Measurements from ENCODE around the gene CACNA2D1. TPM values are rescaled to one million over a fixed set of nuclear protein-coding genes. Genes with fewer than 3 reads are reported as not detected.

The CACNA2D1 gene
- total RNA-seq, 1 donor = 63.5 TPM

- no peak overlapping the region for H3K4me3 ChIP-seq (ENCODE audit: low read depth, low read length)
- TF ChIP-seq, protein P1, sequence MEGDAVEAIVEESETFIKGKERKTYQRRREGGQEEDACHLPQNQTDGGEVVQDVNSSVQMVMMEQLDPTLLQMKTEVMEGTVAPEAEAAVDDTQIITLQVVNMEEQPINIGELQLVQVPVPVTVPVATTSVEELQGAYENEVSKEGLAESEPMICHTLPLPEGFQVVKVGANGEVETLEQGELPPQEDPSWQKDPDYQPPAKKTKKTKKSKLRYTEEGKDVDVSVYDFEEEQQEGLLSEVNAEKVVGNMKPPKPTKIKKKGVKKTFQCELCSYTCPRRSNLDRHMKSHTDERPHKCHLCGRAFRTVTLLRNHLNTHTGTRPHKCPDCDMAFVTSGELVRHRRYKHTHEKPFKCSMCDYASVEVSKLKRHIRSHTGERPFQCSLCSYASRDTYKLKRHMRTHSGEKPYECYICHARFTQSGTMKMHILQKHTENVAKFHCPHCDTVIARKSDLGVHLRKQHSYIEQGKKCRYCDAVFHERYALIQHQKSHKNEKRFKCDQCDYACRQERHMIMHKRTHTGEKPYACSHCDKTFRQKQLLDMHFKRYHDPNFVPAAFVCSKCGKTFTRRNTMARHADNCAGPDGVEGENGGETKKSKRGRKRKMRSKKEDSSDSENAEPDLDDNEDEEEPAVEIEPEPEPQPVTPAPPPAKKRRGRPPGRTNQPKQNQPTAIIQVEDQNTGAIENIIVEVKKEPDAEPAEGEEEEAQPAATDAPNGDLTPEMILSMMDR (IDR thresholded peaks at IDR 0.05; ENCODE audit: insufficient read depth, low read depth, low read length) = no peak
- DNase-seq (ENCODE audit: low read depth) = no peak
Measured at GRCh38 chr7:82384779-82385178, 58.8 kb downstream of the CACNA2D1 start.

- H3K4me3 ChIP-seq (ENCODE audit: low read depth, low read length) = no peak overlapping the region
- DNase-seq (ENCODE audit: low read depth) = no peak
- TF ChIP-seq, protein P1 (IDR thresholded peaks at IDR 0.05; ENCODE audit: insufficient read depth, low read depth, low read length) = no peak
Measured at GRCh38 chr7:82384051-82384464, 59.5 kb downstream of the CACNA2D1 start.

GRCh38 chr7:82382276-82382675, 61.3 kb downstream of the CACNA2D1 start:
- no peak for DNase-seq (ENCODE audit: low read depth)

GRCh38 chr7:82376739-82377138, 66.8 kb downstream of the CACNA2D1 start:
- TF ChIP-seq, protein P1 (IDR thresholded peaks at IDR 0.05; ENCODE audit: insufficient read depth, low read depth, low read length) = no peak
- no peak overlapping the region for H3K4me3 ChIP-seq (ENCODE audit: low read depth, low read length)
- DNase-seq (ENCODE audit: low read depth) = no peak

More at GRCh38 chr7:82382276-82382675, 61.3 kb downstream of the CACNA2D1 start:
- H3K4me3 ChIP-seq (ENCODE audit: low read depth, low read length) = no peak overlapping the region
- TF ChIP-seq, protein P1 (IDR thresholded peaks at IDR 0.05; ENCODE audit: insufficient read depth, low read depth, low read length) = no peak

- no peak overlapping the region for H3K4me3 ChIP-seq (ENCODE audit: low read depth, low read length)
- no peak for DNase-seq (ENCODE audit: low read depth)
- TF ChIP-seq, protein P1 (IDR thresholded peaks at IDR 0.05; ENCODE audit: insufficient read depth, low read depth, low read length) = no peak
Measured at GRCh38 chr7:82375713-82376112, 67.9 kb downstream of the CACNA2D1 start.

GRCh38 chr7:82375129-82375528, 68.4 kb downstream of the CACNA2D1 start:
- no peak overlapping the region for H3K4me3 ChIP-seq (ENCODE audit: low read depth, low read length)
- DNase-seq (ENCODE audit: low read depth) = no peak
- TF ChIP-seq, protein P1 (IDR thresholded peaks at IDR 0.05; ENCODE audit: insufficient read depth, low read depth, low read length) = no peak

DNA sequence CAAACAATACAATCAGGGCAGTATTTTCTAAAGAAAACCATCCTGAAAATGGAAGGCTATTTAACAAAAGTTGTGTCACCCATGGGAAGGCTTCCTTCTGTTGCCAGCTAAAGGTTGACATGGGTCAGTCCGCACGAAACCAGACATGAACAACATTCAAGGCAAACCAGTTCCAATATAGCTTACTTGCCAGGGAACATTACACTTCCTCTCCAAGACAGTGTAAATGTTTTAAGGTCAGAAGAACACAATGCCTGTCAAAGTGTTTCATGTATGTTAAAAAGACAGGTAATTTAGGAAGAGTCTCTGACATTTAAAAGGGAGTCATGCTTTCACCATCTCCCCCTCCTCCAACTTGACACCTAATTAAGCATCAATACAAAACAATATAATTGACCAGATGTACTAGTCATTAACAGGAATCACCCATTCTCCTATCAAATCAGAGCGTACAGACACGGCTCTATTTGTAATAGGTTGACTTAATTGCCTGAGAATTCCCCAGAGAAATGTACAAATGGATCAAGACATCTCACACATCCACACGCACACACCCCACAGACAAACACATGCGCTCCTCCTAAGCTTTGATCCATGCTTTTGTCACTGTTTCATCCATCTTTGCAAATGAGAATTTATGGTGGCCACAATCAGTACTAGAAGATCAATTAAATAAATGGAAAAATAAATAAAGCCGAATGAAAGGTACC, 69.5 kb downstream of the CACNA2D1 start:
- TF ChIP-seq, protein P1 (IDR thresholded peaks at IDR 0.05; ENCODE audit: insufficient read depth, low read depth, low read length) = no peak
- H3K4me3 ChIP-seq (ENCODE audit: low read depth, low read length) = no peak overlapping the region
- no peak for DNase-seq (ENCODE audit: low read depth)

Measured in fibroblast of villous mesenchyme (primary cell).